GM21737 (cell line): Measurements from ENCODE around the gene PCDHA8.
"Not testable (repeated sequence)": the region's sequence is repeated elsewhere in the genome, so short reads cannot be mapped to it uniquely, and the experiment has no call there.

Experiments used
- ATAC-seq: cut with Tn5 transposase; IDR thresholded peaks from one replicate; pipeline ENCODE4 v1.9.1; 2021; ENCODE audit warnings: mild to moderate bottlenecking, moderate library complexity; ENCODE audit not compliant: unreplicated experiment

Gene PCDHA8

GRCh38 chr5:140827704-140828361 is 13.2 kb upstream of the PCDHA8 start, which contains the start of gene PCDHA6:
PCDHA6 (plus strand) TSS chr5:140827960; CDS start chr5:140828092, 132 bp downstream.
- no peak for ATAC-seq

GRCh38 chr5:140828362-140828737 is 12.6 kb upstream of the PCDHA8 start:
- no peak for ATAC-seq

GRCh38 chr5:140829511-140830501 is 11.2 kb upstream of the PCDHA8 start:
- not testable (repeated sequence) for ATAC-seq

- no peak for ATAC-seq
These were observed 7.0 kb upstream of the PCDHA8 start, which contains the start of gene PCDHA7 for GRCh38 chr5:140833993-140834392. PCDHA7 (plus strand) TSS chr5:140834269; CDS start chr5:140834384, 115 bp downstream.

- ATAC-seq = not testable (repeated sequence)
These were observed 6.5 kb upstream of the PCDHA8 start for GRCh38 chr5:140834439-140835008.

GRCh38 chr5:140835622-140836510 is 5.1 kb upstream of the PCDHA8 start:
- ATAC-seq = no peak

GRCh38 chr5:140842798-140843733 is 2.1 kb downstream of the PCDHA8 start:
- no peak for ATAC-seq

- ATAC-seq = not testable (repeated sequence)
These were observed 7.4 kb downstream of the PCDHA8 start, which contains the start of gene PCDHA9 for GRCh38 chr5:140848139-140849102. PCDHA9 (plus strand) TSS chr5:140848382; CDS start chr5:140848496, 114 bp downstream.

GRCh38 chr5:140849831-140850634 is 9.0 kb downstream of the PCDHA8 start:
- ATAC-seq = not testable (repeated sequence)

GRCh38 chr5:140855772-140856674 is 15.0 kb downstream of the PCDHA8 start, which contains the start of gene PCDHA10:
PCDHA10 (plus strand) TSS chr5:140855897; CDS start chr5:140856049, 152 bp downstream.
- no peak for ATAC-seq

- ATAC-seq = no peak
These were observed 16.4 kb downstream of the PCDHA8 start for GRCh38 chr5:140857177-140857986.

- ATAC-seq = no peak
These were observed 16.9 kb downstream of the PCDHA8 start for GRCh38 chr5:140857987-140858240.

GRCh38 chr5:140862441-140863295 is 21.7 kb downstream of the PCDHA8 start:
- ATAC-seq = no peak

- no peak for ATAC-seq
These were observed 28.0 kb downstream of the PCDHA8 start, which contains the start of gene PCDHA11 for GRCh38 chr5:140868721-140869554. PCDHA11 (plus strand) TSS chr5:140868957; CDS start chr5:140869104, 147 bp downstream.
